ENCODE data around the gene MCC. TPM values are rescaled to one million over a fixed set of nuclear protein-coding genes. Genes with fewer than 3 reads are reported as not detected.

Gene MCC
- total RNA-seq, 5 donors from 2014 or later (not counting 1 experiment from before 2014, with no cell fraction given): 2.6 to 8.3 (median 6.3) TPM

GRCh38 chr5:113447498-113448050 lies 40.7 kb downstream of the MCC start:
- H3K36me3 ChIP-seq (ENCODE audit: control insufficient read depth in 2 of 2, extremely low read depth in 1 of 2, insufficient read depth in 1 of 2, low read length in 1 of 2): no peaks in the 10 kb centered on the region
- no peaks in the 10 kb centered on the region for H3K9me3 ChIP-seq
- Mint-ChIP-seq H3K27me3 (peaks cover 12 to 20% of the 10 kb centered on the region in 2 donors), H3K36me3 (no peaks in the 10 kb centered on the region), H3K4me3 (no peak overlapping the region), H3K4me1 (peaks cover 6 to 11% (median 10%) of the 10 kb centered on the region in 3 donors), H3K27ac (no peak overlapping the region), H3K9me3 (no peaks in the 10 kb centered on the region)
- CTCF ChIA-PET: interaction anchor here in 1 of 2 donors (0.6 kb wide), 1 partner anchor 14 kb away, joined by 3 read pairs; no protein-coding TSS in a partner anchor
- POLR2A ChIA-PET: no interaction called here
- H3K27me3 ChIP-seq (replicated peaks in 1 of 2; ENCODE audit: control insufficient read depth in 2 of 2, extremely low read depth in 1 of 2, insufficient read depth in 2 of 2, low read length in 1 of 2): peaks cover 3 to 6% of the 10 kb centered on the region in 2 experiments
- no peak for DNase-seq
- WGBS (ENCODE audit: insufficient coverage): 31% methylated on average over 2 of the region's 4 CpGs
- ATAC-seq (replicated peaks in 1 of 4): no peak
- no peaks in the 10 kb centered on the region for H3K4me1 ChIP-seq (ENCODE audit: control insufficient read depth in 1 of 2, extremely low read depth in 1 of 2, insufficient read depth in 2 of 2, low read length in 2 of 2)
- H3K4me3 ChIP-seq (ENCODE audit: control insufficient read depth in 1 of 2, extremely low read depth in 1 of 2, low read length in 1 of 2): no peak overlapping the region
- H3K27ac ChIP-seq (ENCODE audit: low read length): no peak overlapping the region

GRCh38 chr5:113446358-113446927 lies 41.8 kb downstream of the MCC start:
- WGBS (ENCODE audit: insufficient coverage): no CpG with 5 or more reads among the region's 2 CpGs
- DNase-seq: no peak
- Histone ChIP-seq H3K27me3 (replicated peaks in 1 of 2; ENCODE audit: control insufficient read depth in 2 of 2, extremely low read depth in 1 of 2, insufficient read depth in 2 of 2, low read length in 1 of 2) (peaks cover 3 to 6% of the 10 kb centered on the region in 2 experiments), H3K9me3 (no peaks in the 10 kb centered on the region), H3K4me1 (ENCODE audit: control insufficient read depth in 1 of 2, extremely low read depth in 1 of 2, insufficient read depth in 2 of 2, low read length in 2 of 2) (no peaks in the 10 kb centered on the region), H3K27ac (ENCODE audit: low read length) (no peak overlapping the region), H3K4me3 (ENCODE audit: control insufficient read depth in 1 of 2, extremely low read depth in 1 of 2, low read length in 1 of 2) (no peak overlapping the region), H3K36me3 (ENCODE audit: control insufficient read depth in 2 of 2, extremely low read depth in 1 of 2, insufficient read depth in 1 of 2, low read length in 1 of 2) (no peaks in the 10 kb centered on the region)
- POLR2A ChIA-PET: no interaction called here
- peaks cover 12 to 20% of the 10 kb centered on the region in 2 donors for H3K27me3 Mint-ChIP-seq
- CTCF ChIA-PET: no interaction called here
- H3K36me3 Mint-ChIP-seq: no peaks in the 10 kb centered on the region
- no peaks in the 10 kb centered on the region for H3K9me3 Mint-ChIP-seq
- no peak overlapping the region for H3K27ac Mint-ChIP-seq
- peaks cover 6 to 11% (median 9%) of the 10 kb centered on the region in 3 donors for H3K4me1 Mint-ChIP-seq
- H3K4me3 Mint-ChIP-seq: no peak overlapping the region
- ATAC-seq (replicated peaks in 1 of 4): no peak

- ATAC-seq (replicated peaks in 1 of 4): no peak
- no peak for DNase-seq
- Histone ChIP-seq H3K4me1 (ENCODE audit: control insufficient read depth in 1 of 2, extremely low read depth in 1 of 2, insufficient read depth in 2 of 2, low read length in 2 of 2) (no peaks in the 10 kb centered on the region), H3K4me3 (ENCODE audit: control insufficient read depth in 1 of 2, extremely low read depth in 1 of 2, low read length in 1 of 2) (no peak overlapping the region), H3K27me3 (replicated peaks in 1 of 2; ENCODE audit: control insufficient read depth in 2 of 2, extremely low read depth in 1 of 2, insufficient read depth in 2 of 2, low read length in 1 of 2) (peaks cover 2 to 12% of the 10 kb centered on the region in 2 experiments), H3K36me3 (ENCODE audit: control insufficient read depth in 2 of 2, extremely low read depth in 1 of 2, insufficient read depth in 1 of 2, low read length in 1 of 2) (no peaks in the 10 kb centered on the region), H3K9me3 (no peaks in the 10 kb centered on the region), H3K27ac (ENCODE audit: low read length) (no peak overlapping the region)
- no peak overlapping the region for H3K27ac Mint-ChIP-seq
- ChIA-PET CTCF (interaction anchor here in 1 of 2 donors (0.6 kb wide), 1 partner anchor 74 kb away, joined by 3 read pairs; no protein-coding TSS in a partner anchor), POLR2A (no interaction called here)
- H3K4me1 Mint-ChIP-seq: peaks cover 0 to 4% (median 0%) of the 10 kb centered on the region in 3 donors
- H3K27me3 Mint-ChIP-seq: peaks cover 4% of the 10 kb centered on the region in 2 donors
- no peaks in the 10 kb centered on the region for H3K9me3 Mint-ChIP-seq
- no CpG with 5 or more reads among the region's 1 CpG for WGBS (ENCODE audit: insufficient coverage)
- no peaks in the 10 kb centered on the region for H3K36me3 Mint-ChIP-seq
- no peak overlapping the region for H3K4me3 Mint-ChIP-seq
Measured at GRCh38 chr5:113437111-113437510, 51.1 kb downstream of the MCC start.

- peaks cover under 1 to 4% of the 10 kb centered on the region in 2 donors for H3K27me3 Mint-ChIP-seq
- H3K27me3 ChIP-seq (replicated peaks in 1 of 2; ENCODE audit: control insufficient read depth in 2 of 2, extremely low read depth in 1 of 2, insufficient read depth in 2 of 2, low read length in 1 of 2): peaks cover 2 to 12% of the 10 kb centered on the region in 2 experiments
- no peaks in the 10 kb centered on the region for H3K9me3 Mint-ChIP-seq
Measured at GRCh38 chr5:113435575-113435974, 52.7 kb downstream of the MCC start.

GRCh38 chr5:113434889-113435288 lies 53.4 kb downstream of the MCC start, which contains the start of gene TSSK1B:
TSSK1B (minus strand) TSS chr5:113434989; CDS start chr5:113434839, 150 bp downstream.
- Histone ChIP-seq H3K36me3 (ENCODE audit: control insufficient read depth in 2 of 2, extremely low read depth in 1 of 2, insufficient read depth in 1 of 2, low read length in 1 of 2) (no peaks in the 10 kb centered on the region), H3K27me3 (replicated peaks in 1 of 2; ENCODE audit: control insufficient read depth in 2 of 2, extremely low read depth in 1 of 2, insufficient read depth in 2 of 2, low read length in 1 of 2) (peaks cover 2 to 12% of the 10 kb centered on the region in 2 experiments), H3K4me3 (ENCODE audit: control insufficient read depth in 1 of 2, extremely low read depth in 1 of 2, low read length in 1 of 2) (no peak within 1 kb of the TSS), H3K9me3 (no peaks in the 10 kb centered on the region), H3K4me1 (ENCODE audit: control insufficient read depth in 1 of 2, extremely low read depth in 1 of 2, insufficient read depth in 2 of 2, low read length in 2 of 2) (no peaks in the 10 kb centered on the region), H3K27ac (ENCODE audit: low read length) (no peak within 1 kb of the TSS)
- H3K9me3 Mint-ChIP-seq: no peaks in the 10 kb centered on the region
- ATAC-seq (replicated peaks in 1 of 4) (no peak), DNase-seq (no peak)
- CTCF ChIA-PET: no interaction called here
- no peaks in the 10 kb centered on the region for H3K36me3 Mint-ChIP-seq
- POLR2A ChIA-PET: no interaction called here
- no peak within 1 kb of the TSS for H3K4me3 Mint-ChIP-seq
- H3K27ac Mint-ChIP-seq: no peak within 1 kb of the TSS
- peaks cover 0 to 4% of the 10 kb centered on the region in 2 donors for H3K27me3 Mint-ChIP-seq
- peaks cover 0 to 4% (median 0%) of the 10 kb centered on the region in 3 donors for H3K4me1 Mint-ChIP-seq
- 55% methylated on average over 3 of the region's 3 CpGs for WGBS (ENCODE audit: insufficient coverage)

More at GRCh38 chr5:113435575-113435974, 52.7 kb downstream of the MCC start:
- no peak overlapping the region for H3K4me3 ChIP-seq (ENCODE audit: control insufficient read depth in 1 of 2, extremely low read depth in 1 of 2, low read length in 1 of 2)
- no peaks in the 10 kb centered on the region for H3K9me3 ChIP-seq
- no CpG with 5 or more reads among the region's 4 CpGs for WGBS (ENCODE audit: insufficient coverage)
- Mint-ChIP-seq H3K4me1 (peaks cover 0 to 4% (median 0%) of the 10 kb centered on the region in 3 donors), H3K36me3 (no peaks in the 10 kb centered on the region), H3K27ac (no peak overlapping the region), H3K4me3 (no peak overlapping the region)
- ATAC-seq (replicated peaks in 1 of 4): no peak
- no peak for DNase-seq
- no peaks in the 10 kb centered on the region for H3K36me3 ChIP-seq (ENCODE audit: control insufficient read depth in 2 of 2, extremely low read depth in 1 of 2, insufficient read depth in 1 of 2, low read length in 1 of 2)
- POLR2A ChIA-PET: no interaction called here
- no peaks in the 10 kb centered on the region for H3K4me1 ChIP-seq (ENCODE audit: control insufficient read depth in 1 of 2, extremely low read depth in 1 of 2, insufficient read depth in 2 of 2, low read length in 2 of 2)
- H3K27ac ChIP-seq (ENCODE audit: low read length): no peak overlapping the region
- CTCF ChIA-PET: no interaction called here

- no peaks in the 10 kb centered on the region for H3K36me3 ChIP-seq (ENCODE audit: control insufficient read depth in 2 of 2, extremely low read depth in 1 of 2, insufficient read depth in 1 of 2, low read length in 1 of 2)
- H3K9me3 ChIP-seq: no peaks in the 10 kb centered on the region
- Mint-ChIP-seq H3K27ac (no peak overlapping the region), H3K36me3 (no peaks in the 10 kb centered on the region), H3K9me3 (no peaks in the 10 kb centered on the region), H3K27me3 (peaks cover 0 to 4% of the 10 kb centered on the region in 2 donors), H3K4me3 (no peak overlapping the region), H3K4me1 (peaks cover 0 to 4% (median 0%) of the 10 kb centered on the region in 3 donors)
- no peak overlapping the region for H3K4me3 ChIP-seq (ENCODE audit: control insufficient read depth in 1 of 2, extremely low read depth in 1 of 2, low read length in 1 of 2)
- no peak for DNase-seq
- CTCF ChIA-PET: interaction anchor here in 1 of 2 donors (1.1 kb wide), 1 partner anchor 26 kb away, joined by 3 read pairs; no protein-coding TSS in a partner anchor
- H3K4me1 ChIP-seq (ENCODE audit: control insufficient read depth in 1 of 2, extremely low read depth in 1 of 2, insufficient read depth in 2 of 2, low read length in 2 of 2): no peaks in the 10 kb centered on the region
- WGBS (ENCODE audit: insufficient coverage): 88% methylated on average over 38 of the region's 38 CpGs
- POLR2A ChIA-PET: no interaction called here
- ATAC-seq (replicated peaks in 1 of 4): no peak
- peaks cover 0 to 12% of the 10 kb centered on the region in 2 experiments for H3K27me3 ChIP-seq (replicated peaks in 1 of 2; ENCODE audit: control insufficient read depth in 2 of 2, extremely low read depth in 1 of 2, insufficient read depth in 2 of 2, low read length in 1 of 2)
- H3K27ac ChIP-seq (ENCODE audit: low read length): no peak overlapping the region
Measured at GRCh38 chr5:113433862-113434612, 54.2 kb downstream of the MCC start.
